Chondrocyte (in vitro differentiated cells): ENCODE data around the gene CARNS1. TPM values are rescaled to one million over a fixed set of nuclear protein-coding genes. Genes with fewer than 3 reads are reported as not detected.

ENCODE experiments used
- DNase-seq: peaks from one replicate; pipeline ENCODE4 v3.0.0; 2021; ENCODE audit warnings: mixed read lengths, low spot score
- H3K27ac Mint-ChIP-seq: one replicate; pipeline ENCODE4 v1.8.0; 2021; ENCODE audit warnings: mild to moderate bottlenecking, moderate library complexity, mixed read lengths; ENCODE audit not compliant: unreplicated experiment
- H3K27me3 Mint-ChIP-seq: 2 replicates; pipeline ENCODE4 v1.8.0; 2021; ENCODE audit warnings: low read depth, mixed read lengths
- H3K36me3 Mint-ChIP-seq: 2 replicates; pipeline ENCODE4 v1.8.0; 2021; ENCODE audit warnings: low read depth, mixed read lengths
- H3K4me1 Mint-ChIP-seq: 2 replicates; pipeline ENCODE4 v1.8.0; 2021; ENCODE audit warnings: low read depth, mild to moderate bottlenecking, mixed read lengths
- H3K4me3 Mint-ChIP-seq: one replicate; pipeline ENCODE4 v1.8.0; 2021; ENCODE audit warnings: mild to moderate bottlenecking, moderate library complexity, mixed read lengths; ENCODE audit not compliant: unreplicated experiment
- H3K9me3 Mint-ChIP-seq: 2 replicates; pipeline ENCODE4 v1.8.0; 2021; ENCODE audit warnings: low read depth, mixed read lengths
- CTCF ChIP-seq: fragments of 200-600 bp; sonication (generic); IDR thresholded peaks from 2 replicates; pipeline ENCODE4 v1.5.0; 2021; ENCODE audit warnings: antibody characterized with exemption, mild to moderate bottlenecking, moderate library complexity
- total RNA-seq: library from RNA; stranded (reverse); gene quantifications from 3 replicates; pipeline ENCODE4 v1.2.1, GENCODE V29; 2021

CARNS1 gene
- total RNA-seq, 1 donor from 2014 or later: 1.8 TPM

DNA sequence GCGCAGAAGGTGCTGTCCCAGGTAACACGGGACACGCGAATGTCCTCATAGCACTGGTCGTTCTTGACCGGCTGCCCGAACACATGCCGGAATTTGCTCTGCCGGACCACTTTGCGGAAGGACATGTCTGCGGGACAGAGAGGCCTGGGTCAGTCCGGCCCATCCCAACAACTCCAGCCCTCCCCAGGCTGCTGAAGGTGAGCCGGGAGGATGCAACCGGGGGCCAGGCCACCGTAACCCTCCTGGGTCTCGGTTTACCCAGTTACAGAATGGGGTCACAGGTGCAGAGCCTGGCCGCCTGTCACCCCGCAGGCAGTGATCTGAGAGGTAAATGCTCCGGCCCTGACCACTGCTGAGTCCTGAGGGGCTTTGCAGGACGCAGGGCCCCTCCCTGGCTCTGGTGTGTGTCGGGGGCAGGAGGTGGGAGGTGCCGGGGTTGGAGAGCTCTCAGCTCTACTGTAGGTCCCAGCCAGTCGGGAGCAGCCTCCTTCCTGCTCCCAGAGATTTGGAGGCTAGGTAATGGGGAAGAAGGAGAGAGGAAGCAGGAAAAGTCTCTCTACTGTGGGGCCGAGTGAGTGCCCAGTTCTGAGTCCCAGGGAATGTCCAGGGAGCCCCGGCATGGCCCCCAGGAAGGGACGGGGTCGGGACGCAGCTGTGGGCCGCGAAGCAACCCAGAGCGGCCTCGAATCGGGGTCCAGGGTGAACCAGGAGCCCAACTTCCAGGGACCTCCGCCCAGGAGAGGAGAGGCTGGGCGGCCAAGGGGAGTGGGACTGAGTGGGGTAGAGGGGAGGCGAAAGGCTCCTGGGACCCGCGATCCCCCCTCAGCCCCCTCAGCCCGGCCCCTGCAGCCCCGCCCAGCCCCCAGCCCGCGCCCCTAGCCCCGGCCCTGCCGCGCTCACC, 27.3 kb downstream of the CARNS1 start:
- DNase-seq: peak; percentile 76
- TF ChIP-seq CTCF: no peak
- peak overlapping the region; percentile 81 for H3K27ac Mint-ChIP-seq
- peak overlapping the region; percentile 90 for H3K4me3 Mint-ChIP-seq
- no peaks in the 10 kb centered on the region for H3K9me3 Mint-ChIP-seq
- peaks cover 23% of the 10 kb centered on the region for H3K4me1 Mint-ChIP-seq
- no peaks in the 10 kb centered on the region for H3K36me3 Mint-ChIP-seq
- H3K27me3 Mint-ChIP-seq: no peaks in the 10 kb centered on the region

DNA sequence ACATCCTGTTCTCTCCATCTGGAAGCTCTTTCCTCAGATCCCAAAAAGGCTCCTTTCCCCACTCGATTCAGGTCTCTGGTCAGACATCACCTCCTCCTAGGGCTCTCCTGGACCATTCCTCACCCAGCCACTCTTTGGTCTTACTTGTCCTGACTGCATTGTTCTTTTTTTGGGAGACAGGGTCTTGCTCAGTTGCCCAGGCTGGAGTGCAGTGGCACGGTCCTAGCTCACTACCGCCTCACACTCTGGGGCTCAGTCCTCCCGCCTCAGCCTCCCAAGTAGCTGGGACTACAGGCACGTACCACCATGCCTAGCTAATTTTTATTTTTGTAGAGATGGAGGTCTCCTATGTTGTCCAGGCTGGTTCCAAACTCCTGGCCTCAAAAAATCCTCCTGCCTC, 30.0 kb downstream of the CARNS1 start:
- H3K4me3 Mint-ChIP-seq: peak overlapping the region; percentile 32
- peaks cover 14% of the 10 kb centered on the region for H3K4me1 Mint-ChIP-seq
- TF ChIP-seq CTCF: no peak
- no peaks in the 10 kb centered on the region for H3K36me3 Mint-ChIP-seq
- DNase-seq: no peak
- H3K27me3 Mint-ChIP-seq: no peaks in the 10 kb centered on the region
- H3K27ac Mint-ChIP-seq: no peak overlapping the region
- H3K9me3 Mint-ChIP-seq: no peaks in the 10 kb centered on the region

DNA sequence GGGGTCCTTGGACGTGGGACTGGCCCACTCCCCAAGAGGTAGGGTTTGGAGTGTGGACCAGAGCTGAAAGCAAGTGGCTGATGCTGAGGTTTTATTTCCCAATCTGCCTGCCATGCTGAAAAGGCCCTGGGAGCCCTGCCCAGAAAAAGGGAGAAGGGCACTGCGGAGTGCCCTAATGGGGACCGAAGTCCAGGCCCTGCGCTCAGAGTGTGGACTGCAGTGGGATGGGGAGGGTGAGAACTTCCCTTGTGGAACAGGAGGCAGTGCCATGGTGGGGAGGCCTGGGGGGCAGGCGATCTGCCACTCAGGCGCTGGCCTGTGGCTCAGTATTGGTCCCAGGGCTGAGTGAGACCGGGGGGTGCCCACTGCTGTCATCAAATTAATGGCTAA, 32.7 kb downstream of the CARNS1 start:
- Mint-ChIP-seq H3K27ac (no peak overlapping the region), H3K36me3 (no peaks in the 10 kb centered on the region), H3K4me3 (no peak overlapping the region), H3K27me3 (no peaks in the 10 kb centered on the region), H3K9me3 (no peaks in the 10 kb centered on the region), H3K4me1 (no peaks in the 10 kb centered on the region)
- no peak for TF ChIP-seq CTCF
- no peak for DNase-seq

DNA sequence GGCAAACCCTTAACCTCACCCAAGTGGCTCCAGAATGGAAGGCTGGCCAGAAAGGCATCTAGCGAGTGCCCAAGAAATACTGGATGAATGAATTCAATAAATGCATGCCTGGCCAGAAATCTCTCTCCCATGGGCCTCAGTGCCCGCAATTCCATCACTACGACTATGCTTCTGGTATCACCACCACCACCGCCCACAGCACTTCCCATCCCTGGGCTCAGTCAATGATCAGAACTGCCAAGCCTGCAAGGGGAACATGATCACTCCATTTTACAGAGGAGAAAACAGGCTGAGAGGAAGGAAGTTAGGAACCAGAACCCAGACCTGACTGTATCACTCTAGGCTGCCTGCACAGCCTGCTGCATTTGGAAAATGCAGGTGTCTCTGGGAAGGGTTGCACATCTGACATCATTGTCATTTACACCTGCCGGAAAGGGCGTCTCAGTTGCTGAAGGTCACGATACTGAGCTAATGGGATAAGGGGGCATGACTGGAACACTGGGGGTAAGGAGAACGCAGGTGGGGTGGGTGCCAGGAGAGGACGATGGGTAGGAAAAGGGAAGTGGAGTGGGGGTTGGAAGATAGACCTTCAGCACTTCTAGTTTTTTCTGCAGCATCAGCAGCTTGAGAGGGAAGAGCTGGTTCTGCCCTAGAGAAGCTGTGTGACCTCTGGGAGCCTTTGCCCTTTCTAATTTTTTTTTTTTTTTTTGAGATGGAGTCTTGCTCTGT, 33.8 kb downstream of the CARNS1 start:
- no peak overlapping the region for H3K27ac Mint-ChIP-seq
- no peaks in the 10 kb centered on the region for H3K27me3 Mint-ChIP-seq
- TF ChIP-seq CTCF: no peak
- no peaks in the 10 kb centered on the region for H3K9me3 Mint-ChIP-seq
- H3K36me3 Mint-ChIP-seq: no peaks in the 10 kb centered on the region
- no peaks in the 10 kb centered on the region for H3K4me1 Mint-ChIP-seq
- no peak for DNase-seq
- H3K4me3 Mint-ChIP-seq: no peak overlapping the region

GRCh38 chr11:67450796-67451657, 35.5 kb downstream of the CARNS1 start:
- no peak for DNase-seq
- no peak overlapping the region for H3K27ac Mint-ChIP-seq
- no peaks in the 10 kb centered on the region for H3K27me3 Mint-ChIP-seq
- no peaks in the 10 kb centered on the region for H3K36me3 Mint-ChIP-seq
- no peak for TF ChIP-seq CTCF
- no peaks in the 10 kb centered on the region for H3K9me3 Mint-ChIP-seq
- H3K4me3 Mint-ChIP-seq: no peak overlapping the region
- H3K4me1 Mint-ChIP-seq: no peaks in the 10 kb centered on the region
